HUES64 (cell line): ENCODE measurements around the gene GRHPR. TPM values are rescaled to one million over a fixed set of nuclear protein-coding genes. Genes with fewer than 3 reads are reported as not detected.

Source experiments
- H3K27ac ChIP-seq: 2 replicates; pipeline ENCODE4 v1.7.0; 2013; ENCODE audit warnings: low read depth, low read length, inconsistent platforms
- H3K27me3 ChIP-seq: 2 replicates; pipeline ENCODE4 v1.6.1; 2013; ENCODE audit warnings: mild to moderate bottlenecking, low read length; ENCODE audit not compliant: insufficient read depth
- H3K36me3 ChIP-seq: 2 replicates; pipeline ENCODE4 v1.6.1; 2013; ENCODE audit warnings: mild to moderate bottlenecking, low read length; ENCODE audit not compliant: insufficient read depth
- H3K4me1 ChIP-seq: 2 replicates; pipeline ENCODE4 v1.6.1; 2013; ENCODE audit warnings: mild to moderate bottlenecking, low read length, moderate library complexity; ENCODE audit not compliant: insufficient read depth
- H3K4me3 ChIP-seq: 2 replicates; pipeline ENCODE4 v1.5.1; 2013; ENCODE audit warnings: mild to moderate bottlenecking, low read length, moderate library complexity
- H3K9ac ChIP-seq: 2 replicates; pipeline ENCODE4 v1.6.1; 2013; ENCODE audit warnings: mild to moderate bottlenecking, low read depth, low read length
- H3K9me3 ChIP-seq: 2 replicates; pipeline ENCODE4 v1.6.1; 2013; ENCODE audit warnings: low read depth, low read length; ENCODE audit not compliant: insufficient read depth
- WGBS: fragments of 150-250, 120-280 bp; methylation state at CpG from one replicate; pipeline ENCODE4 v1.1.7; 2013; ENCODE audit warnings: missing lambda C conversion rate; 5-methylcytosine and 5-hydroxymethylcytosine counted together
- polyA plus RNA-seq, 2 experiments: library from polyadenylated mRNA; stranded (reverse); fragments of 50-300 nt; gene quantifications; one replicate each; pipeline ENCODE4 v1.2.3, GENCODE V29; 2013

GRHPR gene
- 69.1 TPM for polyA plus RNA-seq (2013, experiment 1 of 2)
- 80.8 TPM for polyA plus RNA-seq (2013, experiment 2 of 2)

GRCh38 chr9:37422289-37423104, at the start of gene GRHPR:
Gene GRHPR (plus strand): TSS chr9:37422696. CDS start chr9:37422751, 55 bp downstream.
- Histone ChIP-seq H3K4me1 (peaks cover 17% of the 10 kb centered on the region), H3K27me3 (no peaks in the 10 kb centered on the region)
- 1% methylated on average over 56 of the region's 56 CpGs for WGBS

GRCh38 chr9:37372839-37373238, 49.7 kb upstream of the GRHPR start:
- Histone ChIP-seq H3K27me3 (no peaks in the 10 kb centered on the region), H3K4me1 (no peaks in the 10 kb centered on the region; the same call in 1 of the 2 replicates), H3K9ac (no peak overlapping the region), H3K36me3 (no peaks in the 10 kb centered on the region), H3K9me3 (no peaks in the 10 kb centered on the region), H3K4me3 (no peak overlapping the region), H3K27ac (no peak overlapping the region)
- WGBS: 93% methylated on average over 2 of the region's 3 CpGs

More at GRCh38 chr9:37422289-37423104, at the start of gene GRHPR:
- Histone ChIP-seq H3K36me3 (peaks cover 22% of the 10 kb centered on the region), H3K9ac (peak within 1 kb of the TSS; percentile 88), H3K9me3 (no peaks in the 10 kb centered on the region), H3K4me3 (peak within 1 kb of the TSS; percentile 95), H3K27ac (peak within 1 kb of the TSS; percentile 70)

GRCh38 chr9:37373621-37374020, 48.9 kb upstream of the GRHPR start:
- 100% methylated on average over 1 of the region's 1 CpG for WGBS
- H3K27me3 ChIP-seq: no peaks in the 10 kb centered on the region
- H3K9me3 ChIP-seq: no peaks in the 10 kb centered on the region
- H3K36me3 ChIP-seq: no peaks in the 10 kb centered on the region
- no peak overlapping the region for H3K4me3 ChIP-seq
- no peaks in the 10 kb centered on the region; the same call in 1 of the 2 replicates for H3K4me1 ChIP-seq
- no peak overlapping the region for H3K27ac ChIP-seq
- no peak overlapping the region for H3K9ac ChIP-seq

DNA sequence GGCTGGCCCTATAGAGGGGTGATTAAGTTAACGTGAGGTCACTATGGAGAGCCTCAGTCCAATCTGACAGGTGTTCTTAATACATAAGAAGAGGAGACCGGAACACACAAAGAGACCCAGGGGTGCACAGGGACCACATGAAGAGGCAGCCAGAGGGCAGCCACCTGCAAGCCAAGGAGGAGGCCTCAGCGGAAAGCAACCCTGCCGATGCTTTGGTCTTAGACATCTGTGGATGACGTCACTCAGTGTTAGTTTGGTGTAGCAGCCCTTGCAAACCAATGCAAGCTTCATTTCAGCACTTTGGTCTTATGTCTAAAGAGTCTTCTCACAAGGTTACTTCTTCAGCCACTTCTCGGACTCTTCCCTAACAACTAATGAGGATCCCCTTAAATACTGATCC, 47.6 kb upstream of the GRHPR start:
- Histone ChIP-seq H3K36me3 (no peaks in the 10 kb centered on the region), H3K4me1 (no peaks in the 10 kb centered on the region; the same call in 1 of the 2 replicates), H3K9me3 (no peaks in the 10 kb centered on the region), H3K27me3 (no peaks in the 10 kb centered on the region), H3K4me3 (no peak overlapping the region), H3K27ac (no peak overlapping the region), H3K9ac (no peak overlapping the region)
- 87% methylated on average over 6 of the region's 6 CpGs for WGBS

GRCh38 chr9:37377688-37378612, 44.5 kb upstream of the GRHPR start:
- Histone ChIP-seq H3K27me3 (no peaks in the 10 kb centered on the region), H3K27ac (no peak overlapping the region), H3K9me3 (no peaks in the 10 kb centered on the region), H3K36me3 (no peaks in the 10 kb centered on the region), H3K4me1 (no peaks in the 10 kb centered on the region; the same call in 1 of the 2 replicates), H3K4me3 (no peak overlapping the region), H3K9ac (no peak overlapping the region)
- 91% methylated on average over 12 of the region's 13 CpGs for WGBS

DNA sequence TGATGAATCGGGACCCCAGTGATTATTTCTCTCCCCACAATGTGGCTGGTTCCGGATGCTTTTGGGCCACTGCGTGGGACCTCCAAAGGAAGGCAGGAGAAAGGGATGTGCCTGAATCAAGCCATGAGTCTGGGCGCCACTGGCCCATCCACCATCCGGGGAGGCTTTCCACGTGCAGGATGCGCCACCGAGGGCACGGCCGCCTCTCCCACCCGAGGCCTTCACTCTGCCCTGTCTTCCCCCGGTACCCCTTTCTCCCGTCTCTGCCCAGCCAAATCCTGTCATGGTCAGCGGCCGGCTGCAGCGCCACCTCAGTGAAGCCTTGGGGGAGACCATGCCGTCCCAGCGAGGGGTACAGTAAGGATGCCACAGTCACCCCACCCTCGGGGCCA, 43.9 kb upstream of the GRHPR start:
- WGBS: 89% methylated on average over 19 of the region's 19 CpGs
- Histone ChIP-seq H3K27me3 (no peaks in the 10 kb centered on the region), H3K4me3 (no peak overlapping the region), H3K36me3 (no peaks in the 10 kb centered on the region), H3K4me1 (no peaks in the 10 kb centered on the region; the same call in 1 of the 2 replicates), H3K9ac (no peak overlapping the region), H3K27ac (no peak overlapping the region), H3K9me3 (no peaks in the 10 kb centered on the region)

DNA sequence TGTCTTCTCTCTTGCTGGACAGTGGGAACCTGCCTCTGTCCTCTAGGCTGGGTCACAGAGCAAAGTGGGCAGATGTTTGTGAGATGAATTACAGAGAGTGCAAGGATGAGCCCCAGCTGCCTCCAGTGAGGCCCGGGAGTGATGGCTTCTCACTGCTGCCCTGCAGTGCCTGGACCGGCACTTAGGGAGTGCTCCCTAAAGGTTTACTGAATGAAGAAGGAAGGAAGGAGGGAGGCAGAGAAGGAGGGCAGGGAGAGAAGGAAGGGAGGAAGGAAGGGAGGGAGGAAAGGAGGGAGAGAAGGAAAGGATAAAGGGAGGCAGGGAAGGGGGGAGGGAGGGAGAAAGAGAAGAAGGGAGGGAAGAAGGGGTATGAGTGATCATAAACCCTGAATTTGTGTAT, 42.7 kb upstream of the GRHPR start:
- H3K9me3 ChIP-seq: no peaks in the 10 kb centered on the region
- H3K36me3 ChIP-seq: no peaks in the 10 kb centered on the region
- no peaks in the 10 kb centered on the region for H3K4me1 ChIP-seq
- WGBS: 76% methylated on average over 2 of the region's 2 CpGs
- H3K9ac ChIP-seq: no peak overlapping the region
- no peaks in the 10 kb centered on the region for H3K27me3 ChIP-seq
- H3K4me3 ChIP-seq: no peak overlapping the region
- no peak overlapping the region for H3K27ac ChIP-seq

DNA sequence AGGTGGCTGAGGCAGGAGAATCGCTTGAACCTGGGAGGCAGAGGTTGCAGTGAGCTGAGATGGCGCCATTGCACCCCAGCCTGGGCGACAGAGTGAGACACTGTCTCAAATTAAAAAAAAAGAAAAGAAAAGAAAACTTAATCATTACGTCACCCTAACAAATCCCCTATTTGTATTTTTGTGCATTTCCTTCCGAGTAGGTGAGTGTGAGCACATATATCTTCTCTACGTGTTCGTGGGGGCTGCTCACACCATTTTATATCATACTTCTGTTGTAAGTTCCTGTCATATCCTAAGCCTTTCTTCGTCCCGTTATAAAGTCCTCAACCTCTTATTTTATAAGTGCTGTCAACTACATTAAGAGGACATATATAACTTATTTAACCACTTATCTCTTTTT, 41.9 kb upstream of the GRHPR start:
- Histone ChIP-seq H3K9ac (no peak overlapping the region), H3K27ac (no peak overlapping the region), H3K4me3 (no peak overlapping the region), H3K9me3 (no peaks in the 10 kb centered on the region), H3K36me3 (no peaks in the 10 kb centered on the region), H3K27me3 (no peaks in the 10 kb centered on the region), H3K4me1 (no peaks in the 10 kb centered on the region)
- 85% methylated on average over 9 of the region's 9 CpGs for WGBS

DNA sequence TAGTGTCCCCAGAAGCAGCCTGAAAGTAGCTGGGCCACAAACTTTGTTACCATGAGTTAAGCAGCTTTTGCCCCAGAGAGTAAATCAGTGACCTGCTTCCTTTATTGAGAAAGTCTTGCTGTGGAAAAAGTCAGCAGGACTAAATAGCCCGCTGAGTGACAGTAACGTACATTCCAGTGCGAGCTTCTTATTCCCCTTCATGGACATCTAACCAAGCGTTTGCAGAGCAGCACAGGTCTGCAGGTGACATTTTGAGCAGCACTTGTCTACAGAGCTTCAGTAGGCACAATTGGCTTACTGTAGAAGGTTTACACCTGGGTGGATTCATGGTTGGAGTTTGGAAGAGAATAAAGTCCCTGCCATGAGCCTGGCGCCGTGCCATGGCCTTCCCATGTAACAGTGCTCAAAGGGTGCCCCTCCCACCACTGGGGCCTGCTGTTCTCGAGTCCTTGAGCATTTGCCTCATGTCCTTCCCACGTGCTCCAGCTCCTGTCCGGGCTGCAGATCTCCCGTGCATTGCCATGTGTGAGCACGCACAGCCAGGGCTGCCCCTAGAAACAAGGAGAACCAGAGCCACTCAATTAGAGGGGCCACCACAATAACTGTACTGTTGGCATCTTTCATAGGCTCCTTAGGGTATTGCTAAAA, 41.3 kb upstream of the GRHPR start:
- H3K9ac ChIP-seq: no peak overlapping the region
- H3K27me3 ChIP-seq: no peaks in the 10 kb centered on the region
- 91% methylated on average over 11 of the region's 11 CpGs for WGBS
- no peak overlapping the region for H3K27ac ChIP-seq
- no peaks in the 10 kb centered on the region for H3K36me3 ChIP-seq
- no peaks in the 10 kb centered on the region for H3K4me1 ChIP-seq
- H3K4me3 ChIP-seq: no peak overlapping the region
- no peaks in the 10 kb centered on the region for H3K9me3 ChIP-seq

- no peak overlapping the region for H3K9ac ChIP-seq
- 80% methylated on average over 14 of the region's 14 CpGs for WGBS
- no peak overlapping the region for H3K4me3 ChIP-seq
- no peaks in the 10 kb centered on the region for H3K4me1 ChIP-seq
- H3K9me3 ChIP-seq: no peaks in the 10 kb centered on the region
- no peaks in the 10 kb centered on the region for H3K27me3 ChIP-seq
- no peak overlapping the region for H3K27ac ChIP-seq
- H3K36me3 ChIP-seq: no peaks in the 10 kb centered on the region
These were observed 40.1 kb upstream of the GRHPR start for GRCh38 chr9:37382161-37382981.
